ENCODE results near the gene DCC. TPM values are rescaled to one million over a fixed set of nuclear protein-coding genes. Genes with fewer than 3 reads are reported as not detected.

DCC gene
- total and polyA plus RNA-seq, 4 donors = 0.16 to 5.3 (median 2.5) TPM

DNA sequence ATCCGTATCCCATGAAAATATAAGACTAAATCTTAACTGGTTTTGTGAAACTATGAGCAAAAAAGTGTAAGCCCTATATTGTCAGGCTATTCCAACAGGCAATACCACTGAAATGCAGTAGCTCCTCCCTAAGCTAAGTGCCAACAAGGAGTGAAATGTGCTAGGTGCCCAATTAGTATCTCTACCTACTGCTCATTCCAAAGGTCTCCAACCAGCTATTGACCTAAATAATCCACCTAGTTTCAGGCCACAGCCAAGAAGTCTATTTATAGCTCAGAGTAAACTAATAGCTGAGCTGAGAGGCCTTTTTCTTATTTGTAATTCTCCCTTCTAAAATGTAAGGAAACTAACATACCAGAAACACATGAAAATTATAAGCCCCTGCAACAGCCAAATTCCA, 482.2 kb downstream of the DCC start:
- Histone ChIP-seq H3K36me3 (ENCODE audit: control insufficient read depth in 4 of 4, insufficient read depth in 4 of 4, low read length in 4 of 4) (no peaks in the 10 kb centered on the region), H3K27me3 (ENCODE audit: control insufficient read depth in 3 of 3, insufficient read depth in 3 of 3, low read length in 2 of 3) (no peaks in the 10 kb centered on the region), H3K9ac (ENCODE audit: insufficient read depth in 1 of 2, low read length in 2 of 2) (no peak overlapping the region), H3K4me1 (ENCODE audit: control insufficient read depth in 5 of 5, insufficient read depth in 5 of 5, low read length in 5 of 5) (peaks cover 0 to 12% (median 0%) of the 10 kb centered on the region in 5 donors), H3K4me3 (no peak overlapping the region), H3K27ac (ENCODE audit: low read depth in 1 of 2, low read length in 1 of 2) (no peak overlapping the region), H3K9me3 (ENCODE audit: control insufficient read depth in 4 of 4, insufficient read depth in 3 of 4, low read length in 3 of 4) (no peaks in the 10 kb centered on the region)
- WGBS, 2 donors = 88 to 90% methylated on average over 1 of the region's 1 CpG
- DNase-seq = peak in 1 of 3 donors; percentile 8
- TF ChIP-seq, protein P1, sequence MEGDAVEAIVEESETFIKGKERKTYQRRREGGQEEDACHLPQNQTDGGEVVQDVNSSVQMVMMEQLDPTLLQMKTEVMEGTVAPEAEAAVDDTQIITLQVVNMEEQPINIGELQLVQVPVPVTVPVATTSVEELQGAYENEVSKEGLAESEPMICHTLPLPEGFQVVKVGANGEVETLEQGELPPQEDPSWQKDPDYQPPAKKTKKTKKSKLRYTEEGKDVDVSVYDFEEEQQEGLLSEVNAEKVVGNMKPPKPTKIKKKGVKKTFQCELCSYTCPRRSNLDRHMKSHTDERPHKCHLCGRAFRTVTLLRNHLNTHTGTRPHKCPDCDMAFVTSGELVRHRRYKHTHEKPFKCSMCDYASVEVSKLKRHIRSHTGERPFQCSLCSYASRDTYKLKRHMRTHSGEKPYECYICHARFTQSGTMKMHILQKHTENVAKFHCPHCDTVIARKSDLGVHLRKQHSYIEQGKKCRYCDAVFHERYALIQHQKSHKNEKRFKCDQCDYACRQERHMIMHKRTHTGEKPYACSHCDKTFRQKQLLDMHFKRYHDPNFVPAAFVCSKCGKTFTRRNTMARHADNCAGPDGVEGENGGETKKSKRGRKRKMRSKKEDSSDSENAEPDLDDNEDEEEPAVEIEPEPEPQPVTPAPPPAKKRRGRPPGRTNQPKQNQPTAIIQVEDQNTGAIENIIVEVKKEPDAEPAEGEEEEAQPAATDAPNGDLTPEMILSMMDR (IDR thresholded peaks at IDR 0.05; ENCODE audit: control extremely low read depth, extremely low read depth) = no peak
- no peak for ATAC-seq (ENCODE audit: insufficient read depth, low FRiP score)

DNA sequence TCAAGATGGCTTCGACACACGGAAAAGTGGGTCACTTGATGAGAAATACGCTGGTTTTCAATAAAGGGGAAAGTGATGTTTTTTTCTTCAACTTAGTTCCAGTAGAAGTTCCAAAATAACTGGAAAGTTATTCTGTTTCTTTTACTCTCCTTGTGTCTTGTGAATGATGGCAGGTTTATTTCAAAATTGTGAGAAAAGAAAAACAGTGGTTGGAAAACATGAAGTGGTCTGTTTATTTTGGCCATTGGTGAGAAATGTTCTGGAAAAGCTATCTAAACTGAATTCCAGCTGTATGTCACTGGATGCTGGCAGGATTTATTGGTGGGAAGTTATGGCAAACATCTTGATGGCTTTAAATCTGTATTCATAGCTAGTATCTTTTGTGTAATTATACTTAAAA, 484.1 kb downstream of the DCC start:
- Histone ChIP-seq H3K27me3 (ENCODE audit: control insufficient read depth in 3 of 3, insufficient read depth in 3 of 3, low read length in 2 of 3) (no peaks in the 10 kb centered on the region), H3K27ac (ENCODE audit: low read depth in 1 of 2, low read length in 1 of 2) (no peak overlapping the region), H3K9me3 (ENCODE audit: control insufficient read depth in 4 of 4, insufficient read depth in 3 of 4, low read length in 3 of 4) (no peaks in the 10 kb centered on the region), H3K4me3 (no peak overlapping the region), H3K9ac (ENCODE audit: insufficient read depth in 1 of 2, low read length in 2 of 2) (no peak overlapping the region), H3K36me3 (ENCODE audit: control insufficient read depth in 4 of 4, insufficient read depth in 4 of 4, low read length in 4 of 4) (no peaks in the 10 kb centered on the region), H3K4me1 (ENCODE audit: control insufficient read depth in 5 of 5, insufficient read depth in 5 of 5, low read length in 5 of 5) (peaks cover 0 to 12% (median 0%) of the 10 kb centered on the region in 5 donors)
- TF ChIP-seq, protein P1 (IDR thresholded peaks at IDR 0.05; ENCODE audit: control extremely low read depth, extremely low read depth) = no peak
- DNase-seq (peak; percentile 15 to 84 (median 81)), ATAC-seq (ENCODE audit: insufficient read depth, low FRiP score) (no peak)
- 71 to 79% methylated on average over 3 of the region's 3 CpGs for WGBS, 2 donors

DNA sequence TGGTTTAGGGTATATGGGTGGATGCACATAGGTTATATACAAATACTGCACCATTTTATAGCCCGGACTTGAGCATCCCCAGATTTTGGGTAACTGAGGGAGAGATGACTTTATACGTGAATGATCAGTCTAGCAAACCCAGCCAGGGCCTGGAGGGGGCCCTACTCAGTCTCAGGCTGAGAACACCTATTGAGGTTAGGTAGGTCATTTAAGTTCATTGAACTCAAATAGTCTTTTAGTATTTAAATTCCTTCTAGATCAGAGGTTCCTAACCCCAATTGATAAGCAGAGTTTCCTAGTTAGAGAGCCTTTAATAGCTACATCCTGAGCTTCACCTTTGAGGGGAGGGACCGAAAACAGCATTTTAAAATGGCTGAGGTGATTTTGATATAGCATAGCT, 487.0 kb downstream of the DCC start:
- WGBS, 2 donors = 76 to 83% methylated on average over 3 of the region's 3 CpGs

More for the DNA sequence above, 487.0 kb downstream of the DCC start:
- no peak overlapping the region for H3K27ac ChIP-seq (ENCODE audit: low read depth in 1 of 2, low read length in 1 of 2)
- DNase-seq (no peak), ATAC-seq (ENCODE audit: insufficient read depth, low FRiP score) (no peak)
- no peak overlapping the region for H3K4me3 ChIP-seq
- H3K9ac ChIP-seq (ENCODE audit: insufficient read depth in 1 of 2, low read length in 2 of 2) = no peak overlapping the region
- H3K4me1 ChIP-seq (ENCODE audit: control insufficient read depth in 5 of 5, insufficient read depth in 5 of 5, low read length in 5 of 5) = peaks cover 0 to 12% (median 0%) of the 10 kb centered on the region in 5 donors
- H3K27me3 ChIP-seq (ENCODE audit: control insufficient read depth in 3 of 3, insufficient read depth in 3 of 3, low read length in 2 of 3) = no peaks in the 10 kb centered on the region
- no peaks in the 10 kb centered on the region for H3K36me3 ChIP-seq (ENCODE audit: control insufficient read depth in 4 of 4, insufficient read depth in 4 of 4, low read length in 4 of 4)
- TF ChIP-seq, protein P1 (IDR thresholded peaks at IDR 0.05; ENCODE audit: control extremely low read depth, extremely low read depth) = no peak
- no peaks in the 10 kb centered on the region for H3K9me3 ChIP-seq (ENCODE audit: control insufficient read depth in 4 of 4, insufficient read depth in 3 of 4, low read length in 3 of 4)

Measured in lung (tissue), 12 donors.